ENCODE data around the gene SRSF12. TPM values are rescaled to one million over a fixed set of nuclear protein-coding genes. Genes with fewer than 3 reads are reported as not detected.

Gene SRSF12
- total and polyA plus RNA-seq, 2 donors from 2014 or later: 1.0 to 2.3 TPM

DNA sequence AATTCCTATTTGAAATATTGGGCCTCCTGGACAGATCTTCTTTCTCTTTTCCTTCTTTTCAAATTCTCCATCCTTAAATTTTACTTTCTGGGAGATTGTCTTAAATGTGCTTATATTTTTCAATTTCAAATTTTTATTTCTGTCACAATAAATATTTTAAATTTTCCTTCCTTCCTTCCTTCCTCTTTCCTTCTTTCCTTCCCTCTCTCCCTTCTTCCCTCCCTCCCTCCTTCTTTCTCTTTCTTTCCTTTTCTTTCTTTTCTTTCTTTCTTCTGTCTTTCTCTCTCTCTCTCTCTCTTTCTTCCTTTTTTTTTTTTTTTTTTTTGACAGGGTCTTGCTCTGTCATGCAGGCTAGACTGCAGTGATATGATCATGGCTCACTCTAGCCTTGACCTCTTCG lies 54.0 kb downstream of the SRSF12 start:
- DNase-seq (no peak), FAIRE-seq (no peak)
- Histone ChIP-seq H3K9me3 (ENCODE audit: control insufficient read depth in 2 of 3, insufficient read depth in 1 of 3, low read length in 3 of 3) (no peaks in the 10 kb centered on the region), H3K36me3 (ENCODE audit: control insufficient read depth in 2 of 3, insufficient read depth in 3 of 3, low read length in 3 of 3) (no peaks in the 10 kb centered on the region), H3K4me3 (ENCODE audit: low read length in 3 of 3) (no peak overlapping the region), H3K27ac (ENCODE audit: low read depth in 2 of 2, low read length in 2 of 2) (no peak overlapping the region), H3K27me3 (ENCODE audit: control insufficient read depth, insufficient read depth, low read length) (no peaks in the 10 kb centered on the region), H3K4me1 (ENCODE audit: control insufficient read depth in 2 of 3, insufficient read depth in 2 of 3, low read depth in 1 of 3, low read length in 3 of 3) (no peaks in the 10 kb centered on the region), H3K9ac (ENCODE audit: low read length in 3 of 3) (no peak overlapping the region)
- TF ChIP-seq, protein P1, sequence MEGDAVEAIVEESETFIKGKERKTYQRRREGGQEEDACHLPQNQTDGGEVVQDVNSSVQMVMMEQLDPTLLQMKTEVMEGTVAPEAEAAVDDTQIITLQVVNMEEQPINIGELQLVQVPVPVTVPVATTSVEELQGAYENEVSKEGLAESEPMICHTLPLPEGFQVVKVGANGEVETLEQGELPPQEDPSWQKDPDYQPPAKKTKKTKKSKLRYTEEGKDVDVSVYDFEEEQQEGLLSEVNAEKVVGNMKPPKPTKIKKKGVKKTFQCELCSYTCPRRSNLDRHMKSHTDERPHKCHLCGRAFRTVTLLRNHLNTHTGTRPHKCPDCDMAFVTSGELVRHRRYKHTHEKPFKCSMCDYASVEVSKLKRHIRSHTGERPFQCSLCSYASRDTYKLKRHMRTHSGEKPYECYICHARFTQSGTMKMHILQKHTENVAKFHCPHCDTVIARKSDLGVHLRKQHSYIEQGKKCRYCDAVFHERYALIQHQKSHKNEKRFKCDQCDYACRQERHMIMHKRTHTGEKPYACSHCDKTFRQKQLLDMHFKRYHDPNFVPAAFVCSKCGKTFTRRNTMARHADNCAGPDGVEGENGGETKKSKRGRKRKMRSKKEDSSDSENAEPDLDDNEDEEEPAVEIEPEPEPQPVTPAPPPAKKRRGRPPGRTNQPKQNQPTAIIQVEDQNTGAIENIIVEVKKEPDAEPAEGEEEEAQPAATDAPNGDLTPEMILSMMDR (IDR thresholded peaks at IDR 0.05; ENCODE audit: borderline replicate concordance, extremely low read depth, insufficient read depth): no peak
- intact Hi-C loops (cut with DNase I): no loop called here

DNA sequence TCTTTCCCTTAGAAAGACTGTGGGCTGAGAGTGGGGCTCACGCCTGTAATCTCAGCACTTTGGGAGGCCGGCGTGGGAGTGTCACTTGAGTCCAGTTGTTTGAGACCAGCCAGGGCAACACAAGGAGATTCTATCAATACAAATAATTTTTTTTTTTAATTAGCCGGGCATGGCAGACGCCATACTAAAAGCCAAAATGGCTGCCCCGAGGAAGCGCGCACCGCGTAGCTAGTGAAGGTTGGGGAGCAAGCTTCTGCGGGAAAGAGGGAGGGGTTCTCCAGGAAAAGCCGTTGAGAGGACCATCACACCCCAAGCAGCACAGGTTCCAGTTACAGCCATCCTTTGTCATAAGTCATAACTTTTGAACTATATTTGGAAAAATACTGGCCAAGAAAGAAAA lies 58.6 kb downstream of the SRSF12 start:
- DNase-seq (no peak), FAIRE-seq (no peak)
- intact Hi-C loops (cut with DNase I): no loop called here
- Histone ChIP-seq H3K9ac (ENCODE audit: low read length in 3 of 3) (no peak overlapping the region), H3K4me1 (ENCODE audit: control insufficient read depth in 2 of 3, insufficient read depth in 2 of 3, low read depth in 1 of 3, low read length in 3 of 3) (no peaks in the 10 kb centered on the region), H3K9me3 (ENCODE audit: control insufficient read depth in 2 of 3, insufficient read depth in 1 of 3, low read length in 3 of 3) (no peaks in the 10 kb centered on the region), H3K36me3 (ENCODE audit: control insufficient read depth in 2 of 3, insufficient read depth in 3 of 3, low read length in 3 of 3) (no peaks in the 10 kb centered on the region), H3K27ac (ENCODE audit: low read depth in 2 of 2, low read length in 2 of 2) (no peak overlapping the region), H3K4me3 (ENCODE audit: low read length in 3 of 3) (no peak overlapping the region), H3K27me3 (ENCODE audit: control insufficient read depth, insufficient read depth, low read length) (no peaks in the 10 kb centered on the region)
- TF ChIP-seq, protein P1 (IDR thresholded peaks at IDR 0.05; ENCODE audit: borderline replicate concordance, extremely low read depth, insufficient read depth): no peak

DNA sequence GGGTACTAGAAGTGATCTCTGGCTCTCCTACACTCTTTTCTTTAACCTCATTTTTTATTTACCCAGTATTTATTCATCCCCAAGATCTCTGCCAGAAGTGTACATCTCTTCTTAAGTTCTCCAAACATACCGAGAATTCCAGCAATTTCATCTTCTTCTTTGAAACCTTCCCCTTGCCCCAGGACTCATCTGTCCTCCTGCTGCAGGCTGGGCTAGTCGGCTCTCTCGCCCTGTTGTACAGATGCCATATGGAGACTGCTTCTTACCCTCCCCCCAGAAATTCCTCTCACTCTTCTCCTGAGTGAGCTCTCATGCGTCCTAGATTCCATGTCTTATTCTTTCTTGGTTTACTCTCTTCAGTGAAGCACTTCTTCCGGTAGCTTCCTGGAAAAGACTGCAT lies 59.2 kb downstream of the SRSF12 start:
- FAIRE-seq: no peak
- intact Hi-C loops (cut with DNase I): no loop called here
- no peak overlapping the region for H3K9ac ChIP-seq (ENCODE audit: low read length in 3 of 3)
- H3K27ac ChIP-seq (ENCODE audit: low read depth in 2 of 2, low read length in 2 of 2): no peak overlapping the region
- H3K9me3 ChIP-seq (ENCODE audit: control insufficient read depth in 2 of 3, insufficient read depth in 1 of 3, low read length in 3 of 3): peaks cover 0 to 1% (median 0%) of the 10 kb centered on the region in 3 donors
- no peak for DNase-seq
- no peak overlapping the region for H3K4me3 ChIP-seq (ENCODE audit: low read length in 3 of 3)
- H3K4me1 ChIP-seq (ENCODE audit: control insufficient read depth in 2 of 3, insufficient read depth in 2 of 3, low read depth in 1 of 3, low read length in 3 of 3): no peaks in the 10 kb centered on the region
- TF ChIP-seq, protein P1 (IDR thresholded peaks at IDR 0.05; ENCODE audit: borderline replicate concordance, extremely low read depth, insufficient read depth): no peak
- no peaks in the 10 kb centered on the region for H3K27me3 ChIP-seq (ENCODE audit: control insufficient read depth, insufficient read depth, low read length)
- H3K36me3 ChIP-seq (ENCODE audit: control insufficient read depth in 2 of 3, insufficient read depth in 3 of 3, low read length in 3 of 3): no peaks in the 10 kb centered on the region

DNA sequence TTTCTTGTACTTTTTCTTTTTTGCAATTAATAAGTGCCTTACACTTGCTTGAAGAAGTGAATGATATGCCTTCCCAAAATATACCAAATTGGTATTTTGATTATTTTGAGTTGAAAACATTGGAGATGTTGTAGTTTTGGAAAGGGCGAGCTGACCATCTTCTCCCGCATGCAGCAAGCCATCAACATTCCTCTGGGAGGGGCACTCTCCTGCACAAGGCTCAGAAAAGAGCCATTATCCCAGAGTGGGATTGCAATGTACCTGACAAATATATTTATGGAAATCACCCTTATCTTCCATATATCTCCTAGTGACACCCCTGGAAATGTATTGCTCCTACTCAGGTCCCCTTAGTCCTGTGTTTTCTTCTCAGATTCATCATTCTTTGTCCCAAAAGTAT lies 60.1 kb downstream of the SRSF12 start:
- intact Hi-C loops (cut with DNase I): no loop called here
- Histone ChIP-seq H3K4me3 (ENCODE audit: low read length in 3 of 3) (no peak overlapping the region), H3K36me3 (ENCODE audit: control insufficient read depth in 2 of 3, insufficient read depth in 3 of 3, low read length in 3 of 3) (no peaks in the 10 kb centered on the region), H3K27me3 (ENCODE audit: control insufficient read depth, insufficient read depth, low read length) (no peaks in the 10 kb centered on the region), H3K9me3 (ENCODE audit: control insufficient read depth in 2 of 3, insufficient read depth in 1 of 3, low read length in 3 of 3) (peaks cover 0 to 1% (median 0%) of the 10 kb centered on the region in 3 donors), H3K27ac (ENCODE audit: low read depth in 2 of 2, low read length in 2 of 2) (no peak overlapping the region), H3K9ac (ENCODE audit: low read length in 3 of 3) (no peak overlapping the region), H3K4me1 (ENCODE audit: control insufficient read depth in 2 of 3, insufficient read depth in 2 of 3, low read depth in 1 of 3, low read length in 3 of 3) (no peaks in the 10 kb centered on the region)
- TF ChIP-seq, protein P1 (IDR thresholded peaks at IDR 0.05; ENCODE audit: borderline replicate concordance, extremely low read depth, insufficient read depth): no peak
- DNase-seq (no peak), FAIRE-seq (no peak)
